C4-2B (cell line): Measurements from ENCODE around the gene MYCT1.

Experiments
- ZFX ChIP-seq: fragments of 450-650 bp; IDR thresholded peaks from 2 replicates; pipeline ENCODE4 v1.6.1; 2017
- TF ChIP-seq, protein P1 (sequence below): fragments of 450-650 bp; conservative IDR thresholded peaks from 2 replicates; pipeline ENCODE4 v1.5.1; 2017; ENCODE audit warnings: mild to moderate bottlenecking

- TF ChIP-seq, protein P1, sequence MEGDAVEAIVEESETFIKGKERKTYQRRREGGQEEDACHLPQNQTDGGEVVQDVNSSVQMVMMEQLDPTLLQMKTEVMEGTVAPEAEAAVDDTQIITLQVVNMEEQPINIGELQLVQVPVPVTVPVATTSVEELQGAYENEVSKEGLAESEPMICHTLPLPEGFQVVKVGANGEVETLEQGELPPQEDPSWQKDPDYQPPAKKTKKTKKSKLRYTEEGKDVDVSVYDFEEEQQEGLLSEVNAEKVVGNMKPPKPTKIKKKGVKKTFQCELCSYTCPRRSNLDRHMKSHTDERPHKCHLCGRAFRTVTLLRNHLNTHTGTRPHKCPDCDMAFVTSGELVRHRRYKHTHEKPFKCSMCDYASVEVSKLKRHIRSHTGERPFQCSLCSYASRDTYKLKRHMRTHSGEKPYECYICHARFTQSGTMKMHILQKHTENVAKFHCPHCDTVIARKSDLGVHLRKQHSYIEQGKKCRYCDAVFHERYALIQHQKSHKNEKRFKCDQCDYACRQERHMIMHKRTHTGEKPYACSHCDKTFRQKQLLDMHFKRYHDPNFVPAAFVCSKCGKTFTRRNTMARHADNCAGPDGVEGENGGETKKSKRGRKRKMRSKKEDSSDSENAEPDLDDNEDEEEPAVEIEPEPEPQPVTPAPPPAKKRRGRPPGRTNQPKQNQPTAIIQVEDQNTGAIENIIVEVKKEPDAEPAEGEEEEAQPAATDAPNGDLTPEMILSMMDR: no peak
- TF ChIP-seq ZFX: no peak
Measured at GRCh38 chr6:152769993-152770392, 72.3 kb downstream of the MYCT1 start.
